Osteoblast (primary cell): ENCODE measurements around the gene CLSTN2. TPM values are rescaled to one million over a fixed set of nuclear protein-coding genes. Genes with fewer than 3 reads are reported as not detected.

Experiments
- DNase-seq: peaks from one replicate; pipeline ENCODE4 v3.0.0; 2011; ENCODE audit warnings: low spot score, mixed read lengths; ENCODE audit not compliant: insufficient read length; ENCODE audit errors: missing footprints
- H2AFZ ChIP-seq: 2 replicates; pipeline ENCODE4 v1.6.0; 2011; ENCODE audit warnings: mild to moderate bottlenecking, low read length
- H3K27ac ChIP-seq: 2 replicates; pipeline ENCODE4 v1.5.1; 2011; ENCODE audit warnings: mild to moderate bottlenecking, low read depth, low read length, moderate library complexity
- H3K27me3 ChIP-seq: 2 replicates; pipeline ENCODE4 v1.6.0; 2012; ENCODE audit warnings: mild to moderate bottlenecking, control low read depth, inconsistent platforms, low read length, moderate library complexity; ENCODE audit not compliant: insufficient read depth
- H3K36me3 ChIP-seq: 2 replicates; pipeline ENCODE4 v1.5.1; 2011; ENCODE audit warnings: mild to moderate bottlenecking, low read length, control low read depth, moderate library complexity; ENCODE audit not compliant: insufficient read depth
- H3K4me1 ChIP-seq: 2 replicates; pipeline ENCODE4 v1.5.1; 2011; ENCODE audit warnings: mild to moderate bottlenecking, low read length, control low read depth, moderate library complexity; ENCODE audit not compliant: insufficient read depth
- H3K4me2 ChIP-seq: 2 replicates; pipeline ENCODE4 v1.6.0; 2011; ENCODE audit warnings: mild to moderate bottlenecking, low read length; ENCODE audit not compliant: insufficient read depth
- H3K4me3 ChIP-seq: fragments of 200-600 bp; sonication (generic); 3 replicates; pipeline ENCODE4 v1.5.1; 2012; ENCODE audit warnings: mild to moderate bottlenecking, low read length, inconsistent platforms; ENCODE audit not compliant: insufficient read depth
- H3K79me2 ChIP-seq: 2 replicates; pipeline ENCODE4 v1.6.0; 2012; ENCODE audit warnings: mild to moderate bottlenecking, low read length, control low read depth, inconsistent platforms; ENCODE audit not compliant: insufficient read depth
- H3K9me3 ChIP-seq: 2 replicates; pipeline ENCODE4 v1.5.1; 2011; ENCODE audit warnings: low read depth, low read length, control low read depth
- H4K20me1 ChIP-seq: 2 replicates; pipeline ENCODE4 v1.6.0; 2012; ENCODE audit warnings: mild to moderate bottlenecking, low read length, control low read depth; ENCODE audit not compliant: insufficient read depth
- total RNA-seq: library from RNA; depleted of rRNA; stranded (reverse); fragments of >200 nt; gene quantifications from 2 replicates; pipeline ENCODE4 v1.2.3, GENCODE V29; 2012
- TF ChIP-seq, protein P1 (sequence below): IDR thresholded peaks from 2 replicates; pipeline ENCODE4 v1.5.1; 2011; ENCODE audit warnings: mild to moderate bottlenecking, low read depth, low read length, moderate library complexity; ENCODE audit errors: extremely low read depth

The CLSTN2 gene
- total RNA-seq, 1 donor = under 0.01 TPM

DNA sequence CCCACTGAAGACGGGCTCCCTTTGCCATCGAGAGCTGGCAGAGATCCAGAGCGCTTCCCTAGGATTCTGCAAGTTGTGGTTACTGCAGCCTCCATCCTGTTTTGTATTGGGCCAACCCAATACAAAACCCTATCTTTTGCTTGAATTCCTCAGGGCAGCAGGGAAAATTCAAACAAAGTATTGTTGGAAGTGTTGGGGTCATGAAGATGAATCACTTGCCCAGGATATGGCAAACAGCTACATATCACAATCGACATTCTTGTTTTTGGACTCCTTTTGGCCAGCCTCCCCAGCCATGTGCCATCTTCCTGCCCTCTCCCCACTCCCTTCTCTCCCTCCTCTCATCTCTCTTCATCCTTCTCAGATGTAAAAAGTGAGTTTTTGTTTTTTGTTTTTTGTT is 642.9 kb downstream of the CLSTN2 start:
- no peaks in the 10 kb centered on the region for H3K27me3 ChIP-seq
- H3K36me3 ChIP-seq = no peaks in the 10 kb centered on the region
- TF ChIP-seq, protein P1, sequence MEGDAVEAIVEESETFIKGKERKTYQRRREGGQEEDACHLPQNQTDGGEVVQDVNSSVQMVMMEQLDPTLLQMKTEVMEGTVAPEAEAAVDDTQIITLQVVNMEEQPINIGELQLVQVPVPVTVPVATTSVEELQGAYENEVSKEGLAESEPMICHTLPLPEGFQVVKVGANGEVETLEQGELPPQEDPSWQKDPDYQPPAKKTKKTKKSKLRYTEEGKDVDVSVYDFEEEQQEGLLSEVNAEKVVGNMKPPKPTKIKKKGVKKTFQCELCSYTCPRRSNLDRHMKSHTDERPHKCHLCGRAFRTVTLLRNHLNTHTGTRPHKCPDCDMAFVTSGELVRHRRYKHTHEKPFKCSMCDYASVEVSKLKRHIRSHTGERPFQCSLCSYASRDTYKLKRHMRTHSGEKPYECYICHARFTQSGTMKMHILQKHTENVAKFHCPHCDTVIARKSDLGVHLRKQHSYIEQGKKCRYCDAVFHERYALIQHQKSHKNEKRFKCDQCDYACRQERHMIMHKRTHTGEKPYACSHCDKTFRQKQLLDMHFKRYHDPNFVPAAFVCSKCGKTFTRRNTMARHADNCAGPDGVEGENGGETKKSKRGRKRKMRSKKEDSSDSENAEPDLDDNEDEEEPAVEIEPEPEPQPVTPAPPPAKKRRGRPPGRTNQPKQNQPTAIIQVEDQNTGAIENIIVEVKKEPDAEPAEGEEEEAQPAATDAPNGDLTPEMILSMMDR = no peak

DNA sequence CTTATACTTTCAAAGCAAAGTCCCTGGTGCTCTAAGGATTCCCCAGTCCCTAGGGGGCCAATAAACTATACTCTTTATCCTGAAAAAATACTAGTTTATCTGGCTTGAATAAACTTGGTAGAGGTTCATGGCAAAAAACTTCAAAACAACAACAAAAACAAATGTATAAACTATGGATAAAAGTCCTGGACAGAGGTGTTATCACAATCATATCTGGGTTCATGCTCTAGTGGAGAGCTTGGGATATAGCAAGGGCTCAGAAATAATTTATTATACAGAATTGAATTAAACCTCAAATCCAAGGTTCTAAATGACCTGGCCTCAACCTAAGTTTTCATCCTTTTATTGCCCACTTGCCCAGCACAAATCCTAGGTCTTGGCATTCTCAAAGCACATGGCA is 644.3 kb downstream of the CLSTN2 start:
- Histone ChIP-seq H3K4me1 (no peaks in the 10 kb centered on the region), H3K4me2 (no peak overlapping the region), H3K4me3 (no peak overlapping the region), H3K9me3 (no peaks in the 10 kb centered on the region), H2AFZ (no peak overlapping the region), H4K20me1 (no peaks in the 10 kb centered on the region), H3K27ac (no peak overlapping the region), H3K79me2 (no peaks in the 10 kb centered on the region), H3K27me3 (no peaks in the 10 kb centered on the region), H3K36me3 (no peaks in the 10 kb centered on the region)
- DNase-seq = no peak
- TF ChIP-seq, protein P1 = peak; percentile 29

More for the DNA sequence above, 642.9 kb downstream of the CLSTN2 start:
- Histone ChIP-seq H3K4me3 (no peak overlapping the region), H3K79me2 (no peaks in the 10 kb centered on the region), H3K9me3 (no peaks in the 10 kb centered on the region), H3K27ac (no peak overlapping the region), H3K4me1 (no peaks in the 10 kb centered on the region), H4K20me1 (no peaks in the 10 kb centered on the region), H2AFZ (no peak overlapping the region), H3K4me2 (no peak overlapping the region)
- DNase-seq = no peak

- Histone ChIP-seq H3K36me3 (no peaks in the 10 kb centered on the region), H2AFZ (no peak overlapping the region), H3K9me3 (no peaks in the 10 kb centered on the region), H3K4me2 (no peak overlapping the region), H3K27ac (no peak overlapping the region), H3K27me3 (no peaks in the 10 kb centered on the region), H3K79me2 (no peaks in the 10 kb centered on the region), H3K4me3 (no peak overlapping the region), H4K20me1 (no peaks in the 10 kb centered on the region), H3K4me1 (peaks cover 4% of the 10 kb centered on the region)
- DNase-seq = no peak
- TF ChIP-seq, protein P1 = no peak
Measured at GRCh38 chr3:140580746-140581145, 645.8 kb downstream of the CLSTN2 start.

- H3K4me1 ChIP-seq = peaks cover 15% of the 10 kb centered on the region
- H3K27me3 ChIP-seq = no peaks in the 10 kb centered on the region
- H2AFZ ChIP-seq = no peak overlapping the region
- no peaks in the 10 kb centered on the region for H3K79me2 ChIP-seq
- no peak for DNase-seq
- H3K27ac ChIP-seq = no peak overlapping the region
- no peaks in the 10 kb centered on the region for H3K9me3 ChIP-seq
- TF ChIP-seq, protein P1 = no peak
- no peaks in the 10 kb centered on the region for H4K20me1 ChIP-seq
- H3K4me2 ChIP-seq = no peak overlapping the region
- no peaks in the 10 kb centered on the region for H3K36me3 ChIP-seq
- H3K4me3 ChIP-seq = no peak overlapping the region
Measured at GRCh38 chr3:140584549-140584948, 649.6 kb downstream of the CLSTN2 start.
